Activated CD4-positive, alpha-beta T cell treated with anti-CD3 and anti-CD28 coated beads, Interleukin-2, Interleukin-6, amounts not matched to agents 100 ng/mL and 50 ng/mL, durations not matched to agents 16 hours and 8 hours (primary cell): ENCODE data around the gene ASPSCR1.

Experiments
- DNase-seq: peaks from one replicate; pipeline ENCODE4 v3.0.0-alpha.2; 2020

The ASPSCR1 gene

GRCh38 chr17:82059272-82060000, 82.0 kb downstream of the ASPSCR1 start:
- DNase-seq = no peak

GRCh38 chr17:82060001-82060380, 82.6 kb downstream of the ASPSCR1 start:
- DNase-seq = no peak

GRCh38 chr17:82060614-82061013, 83.2 kb downstream of the ASPSCR1 start:
- no peak for DNase-seq

GRCh38 chr17:82061047-82061925, 83.9 kb downstream of the ASPSCR1 start:
- DNase-seq = no peak

- no peak for DNase-seq
These were observed 84.9 kb downstream of the ASPSCR1 start for GRCh38 chr17:82062076-82062983.

- DNase-seq = no peak
These were observed 85.5 kb downstream of the ASPSCR1 start for GRCh38 chr17:82062984-82063368.

- no peak for DNase-seq
These were observed 86.3 kb downstream of the ASPSCR1 start for GRCh38 chr17:82063424-82064415.

GRCh38 chr17:82064433-82065192, 87.2 kb downstream of the ASPSCR1 start:
- no peak for DNase-seq

GRCh38 chr17:82065193-82065637, 87.8 kb downstream of the ASPSCR1 start:
- no peak for DNase-seq

GRCh38 chr17:82065638-82066303, 88.3 kb downstream of the ASPSCR1 start, which contains the start of gene DUS1L:
Gene DUS1L (minus strand): TSS chr17:82065804. CDS start chr17:82065059, 745 bp downstream.
- DNase-seq = peak; percentile 82
